Stimulated activated CD4-positive, alpha-beta T cell treated with anti-CD3 and anti-CD28 coated beads, TNF-alpha, amount 100 ng/mL, for 1 hour (primary cell): ENCODE data around the gene TRIO.

ENCODE experiments used
- DNase-seq, 3 donors: peaks; one replicate each; pipeline ENCODE4 v3.0.0-alpha.2; 2020; ENCODE audit warnings: low read depth in 3 of 3, low spot score in 1 of 3

Gene TRIO

DNA sequence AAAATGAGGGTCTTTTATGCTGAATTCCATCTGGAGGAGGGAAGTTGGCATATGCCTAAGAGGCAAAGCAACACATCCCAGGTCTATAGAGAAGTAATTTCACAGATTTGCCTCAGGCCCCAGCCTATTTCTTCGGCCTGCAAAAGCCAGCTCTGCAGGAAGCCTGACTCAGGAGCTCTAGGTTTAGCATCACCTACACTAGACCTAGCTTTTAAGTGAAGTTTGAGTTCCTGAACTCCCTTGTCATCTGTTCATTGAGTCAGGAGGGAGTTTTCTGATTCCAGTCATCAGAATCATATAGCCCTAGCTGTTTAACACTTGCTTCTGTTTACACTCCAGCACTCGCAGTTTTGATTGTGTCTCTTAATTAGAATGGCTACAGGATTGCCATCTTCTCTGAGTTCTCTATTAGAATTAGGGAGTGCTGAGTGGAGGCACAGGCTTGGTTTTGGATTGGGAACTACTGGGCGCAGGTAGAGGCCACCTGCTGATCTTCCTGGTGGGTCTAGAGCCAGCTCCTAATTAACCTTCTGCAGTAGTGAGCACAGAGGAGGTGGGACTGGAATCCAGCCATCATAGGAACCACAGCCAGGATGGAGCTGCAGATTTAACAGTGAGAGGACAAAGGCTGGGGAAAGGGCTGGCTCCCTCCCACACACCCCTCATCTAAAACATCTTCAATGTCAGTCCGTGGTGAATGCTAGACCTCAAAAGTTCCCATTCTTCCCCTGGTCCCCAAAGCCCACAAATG is 179.5 kb downstream of the TRIO start:
- no peak for DNase-seq

DNA sequence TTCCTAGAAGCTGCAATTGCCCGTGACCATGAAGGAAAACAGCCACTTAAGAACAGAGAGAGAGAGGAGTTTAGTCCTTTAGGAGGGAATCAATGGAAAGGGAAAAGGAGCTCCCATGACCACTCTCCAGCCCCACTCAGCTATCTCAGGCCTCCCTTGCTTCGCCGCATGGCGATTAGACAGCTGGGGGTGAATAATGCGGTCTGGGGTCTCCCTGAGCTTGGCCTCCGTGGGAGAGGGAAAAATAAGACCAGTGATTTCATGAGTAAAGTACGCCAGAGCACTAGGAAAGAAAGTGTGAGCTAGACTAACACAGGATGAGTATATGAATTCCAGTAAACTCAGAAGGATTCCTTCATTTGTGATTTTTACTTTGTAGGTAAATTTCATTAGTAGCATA is 180.3 kb downstream of the TRIO start:
- DNase-seq = no peak

DNA sequence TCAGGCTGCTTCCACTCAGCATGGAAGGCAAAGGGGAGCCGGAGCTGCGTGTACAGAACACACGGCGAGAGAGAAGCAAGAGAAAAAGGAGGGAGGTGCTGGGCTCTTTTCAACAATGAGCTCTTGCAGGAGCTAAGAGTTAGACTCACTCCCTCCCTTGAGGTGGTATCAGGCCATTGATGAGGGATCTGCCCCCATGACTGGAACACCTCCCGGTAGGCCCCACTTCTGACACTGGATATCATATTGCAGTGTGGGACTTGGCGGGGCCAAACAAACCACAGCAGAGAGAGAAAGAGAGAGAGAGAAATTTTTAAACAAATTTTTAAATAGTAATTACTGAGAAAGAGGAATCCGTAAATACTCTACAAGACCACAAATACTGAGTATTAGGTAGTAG is 182.2 kb downstream of the TRIO start:
- DNase-seq = no peak

DNA sequence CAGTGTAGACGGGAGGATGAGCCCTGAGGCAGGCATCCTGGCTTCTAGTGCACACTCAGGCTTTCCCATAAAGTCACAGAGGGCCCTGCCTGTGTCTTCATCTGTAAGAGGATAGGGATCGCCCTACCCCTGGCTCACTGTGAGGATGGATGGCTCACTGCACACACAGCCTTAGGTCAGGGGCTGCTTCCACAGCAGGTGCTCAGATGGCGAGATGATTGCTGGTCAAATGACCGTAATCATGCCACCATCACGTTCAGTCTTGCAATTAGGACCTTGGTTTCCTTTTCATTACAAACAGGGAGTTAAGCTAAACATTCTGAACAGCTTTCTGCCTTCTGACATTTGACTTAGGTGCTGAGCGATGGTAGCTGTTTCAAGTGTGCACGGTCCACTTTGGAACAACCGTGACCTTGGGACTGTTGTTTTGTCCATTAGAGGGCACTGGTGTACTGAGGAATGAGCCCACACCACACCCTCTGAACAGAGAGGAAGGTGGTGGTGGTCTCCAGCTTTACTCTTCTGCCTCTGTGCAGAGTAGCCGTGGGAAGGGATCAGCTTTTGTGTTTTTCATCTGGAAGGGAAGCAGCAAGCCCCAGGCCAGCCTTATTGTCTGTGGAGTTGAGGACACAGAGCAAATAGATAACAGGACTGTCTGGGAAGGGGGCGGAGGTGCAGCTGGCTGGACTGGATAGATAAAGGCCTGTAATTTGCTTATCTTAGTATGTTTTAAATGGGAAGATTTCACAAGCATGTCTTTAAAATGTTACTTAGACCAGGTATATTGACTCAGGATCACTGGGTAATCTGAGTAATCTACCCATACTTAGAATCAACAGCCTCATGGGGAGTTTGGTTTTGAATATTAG is 183.1 kb downstream of the TRIO start:
- DNase-seq = no peak

DNA sequence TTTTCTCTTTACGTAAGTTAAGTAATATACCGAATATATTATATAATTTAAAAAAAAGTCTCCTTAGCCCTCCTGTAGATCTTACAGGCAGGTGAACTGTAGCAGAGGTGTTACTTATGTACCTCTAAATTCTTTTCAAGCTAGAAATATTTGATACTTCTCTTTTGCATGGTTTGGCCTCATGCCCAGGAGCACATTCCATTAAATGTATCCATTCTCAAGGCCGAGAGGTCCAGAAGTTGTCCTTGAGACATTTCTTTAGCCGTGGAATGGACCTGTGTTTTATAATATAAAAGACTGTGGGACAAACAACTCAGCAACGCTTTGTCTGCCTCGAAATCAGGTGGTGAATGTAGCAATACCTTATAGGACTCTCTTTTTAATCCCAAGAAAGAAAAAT is 184.5 kb downstream of the TRIO start:
- no peak for DNase-seq

DNA sequence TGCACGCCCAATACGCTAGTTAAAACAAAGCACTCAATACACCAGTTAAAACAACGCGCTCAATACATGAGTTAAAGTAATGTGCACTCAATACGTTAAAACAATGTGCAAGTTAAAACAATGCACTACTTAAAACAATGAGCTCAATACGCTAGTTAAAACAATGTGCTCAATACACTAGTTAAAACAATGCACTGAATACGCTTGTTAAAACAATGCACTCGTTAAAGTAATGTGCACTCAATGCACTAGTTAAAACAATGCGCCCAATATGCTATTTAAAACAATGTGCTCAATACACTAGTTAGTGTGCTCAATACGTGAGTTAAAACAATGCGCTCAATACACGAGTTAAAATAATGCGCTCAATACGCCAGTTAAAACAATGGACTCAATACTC is 185.0 kb downstream of the TRIO start:
- DNase-seq = no peak

DNA sequence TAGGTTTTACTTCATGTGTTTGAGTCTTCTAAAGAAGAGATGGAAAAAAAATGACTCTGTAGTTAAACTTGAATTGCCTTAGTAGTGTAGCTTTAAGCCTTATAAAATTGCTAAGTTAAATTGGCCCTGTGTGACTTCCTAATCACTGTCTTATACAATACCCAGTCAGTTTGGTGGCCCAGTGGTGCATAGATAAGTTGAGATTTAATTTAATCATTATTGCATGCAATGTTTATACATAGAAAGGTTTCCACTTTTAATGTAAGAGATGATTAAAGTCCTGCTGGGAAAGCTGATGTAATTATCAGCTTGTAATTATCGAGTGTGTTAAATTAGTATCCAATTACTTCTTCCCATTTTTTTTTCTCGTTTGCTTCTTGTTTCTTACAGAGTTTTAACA is 187.1 kb downstream of the TRIO start:
- DNase-seq = no peak

DNA sequence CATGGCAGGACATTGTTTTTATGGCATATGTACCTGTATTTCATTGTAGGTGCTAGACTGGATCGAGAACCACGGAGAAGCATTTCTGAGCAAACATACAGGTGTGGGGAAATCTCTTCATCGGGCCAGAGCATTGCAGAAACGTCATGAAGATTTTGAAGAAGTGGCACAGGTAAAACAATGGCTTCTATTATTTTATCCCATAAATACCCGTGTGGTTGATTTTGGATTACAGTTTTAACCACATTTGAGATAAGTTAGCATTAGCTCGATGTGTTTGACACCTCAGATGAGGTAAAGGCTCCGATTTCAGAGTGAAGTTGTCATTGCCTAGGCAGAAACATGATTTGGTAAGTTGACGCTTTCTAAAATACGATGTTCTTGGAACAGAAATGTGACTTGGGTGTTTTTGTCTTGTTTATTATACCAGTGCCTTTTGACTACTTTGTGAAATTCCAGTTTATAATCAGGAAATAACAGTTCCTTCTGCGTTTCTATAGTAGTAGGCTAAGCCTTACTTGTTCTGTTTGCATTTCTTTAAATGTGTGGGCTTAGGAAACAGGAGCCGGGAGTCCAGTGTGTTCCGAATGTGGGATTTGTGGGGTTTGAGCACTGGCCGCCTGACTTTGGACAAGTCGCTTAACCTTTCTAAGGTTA is 187.7 kb downstream of the TRIO start:
- DNase-seq = no peak

DNA sequence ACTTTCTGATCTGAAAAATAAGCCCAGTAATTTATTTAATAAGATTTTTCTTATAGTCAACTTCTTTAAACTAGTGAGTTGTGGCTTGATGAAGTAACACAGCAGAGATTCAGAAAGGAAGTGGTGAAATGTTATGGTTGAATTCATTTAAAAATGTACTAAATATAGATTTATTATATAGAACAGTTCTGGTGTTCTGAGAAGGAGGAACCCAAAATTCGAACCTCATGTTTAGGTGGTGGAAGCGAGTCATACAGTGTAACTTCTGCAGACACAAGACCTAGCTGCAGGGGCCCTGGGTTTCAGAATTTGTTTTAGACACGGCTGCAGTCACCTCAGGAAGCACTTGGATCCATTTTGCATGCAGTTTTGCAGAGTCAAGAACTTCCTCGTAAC is 188.2 kb downstream of the TRIO start:
- no peak for DNase-seq

DNA sequence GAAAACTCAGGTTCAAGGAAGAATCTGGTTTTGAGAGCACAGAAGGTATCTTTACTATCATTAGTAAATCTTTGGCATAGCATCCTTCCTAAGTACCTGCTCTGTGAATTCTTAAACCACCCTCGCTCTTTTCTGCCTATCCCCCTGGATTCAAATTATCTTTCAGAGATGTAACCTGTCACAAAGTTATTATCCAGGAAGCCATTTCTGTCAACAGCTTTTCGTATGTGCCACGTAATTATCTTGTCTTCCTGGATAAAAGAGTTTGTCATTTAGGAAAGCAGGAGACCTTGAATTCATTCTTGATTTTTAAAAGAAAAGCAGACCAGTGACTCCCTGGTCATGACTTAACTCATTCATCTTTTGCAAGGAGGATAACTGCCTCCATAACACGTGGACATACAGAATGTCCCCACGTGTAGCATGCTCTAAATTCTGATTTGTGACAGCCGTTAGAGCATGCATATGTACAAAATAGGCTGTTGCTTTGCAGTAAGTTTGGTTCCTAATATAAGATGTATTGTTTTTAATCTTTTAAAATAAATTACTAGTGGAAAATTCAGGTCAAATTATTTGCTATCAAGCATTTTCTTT is 189.0 kb downstream of the TRIO start:
- no peak for DNase-seq

DNA sequence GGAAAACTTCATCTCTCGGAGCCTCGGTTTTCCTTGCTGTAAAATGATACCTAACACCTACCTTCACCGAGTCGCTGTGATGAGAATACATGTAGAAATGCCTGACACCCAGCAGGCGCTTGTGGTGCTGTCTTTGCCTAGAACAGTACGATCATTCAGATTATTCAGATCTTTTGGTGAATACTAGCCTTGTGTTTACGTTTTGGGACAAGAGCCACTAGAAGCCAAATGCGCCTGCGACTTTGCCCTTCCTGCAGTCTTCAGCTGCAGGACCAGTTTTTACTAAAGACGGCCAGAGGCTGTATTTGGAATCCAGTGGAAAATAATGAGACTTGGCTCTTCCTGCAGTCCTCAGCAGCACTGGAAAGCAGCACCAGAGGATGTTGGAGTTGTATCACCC is 189.6 kb downstream of the TRIO start:
- no peak for DNase-seq

DNA sequence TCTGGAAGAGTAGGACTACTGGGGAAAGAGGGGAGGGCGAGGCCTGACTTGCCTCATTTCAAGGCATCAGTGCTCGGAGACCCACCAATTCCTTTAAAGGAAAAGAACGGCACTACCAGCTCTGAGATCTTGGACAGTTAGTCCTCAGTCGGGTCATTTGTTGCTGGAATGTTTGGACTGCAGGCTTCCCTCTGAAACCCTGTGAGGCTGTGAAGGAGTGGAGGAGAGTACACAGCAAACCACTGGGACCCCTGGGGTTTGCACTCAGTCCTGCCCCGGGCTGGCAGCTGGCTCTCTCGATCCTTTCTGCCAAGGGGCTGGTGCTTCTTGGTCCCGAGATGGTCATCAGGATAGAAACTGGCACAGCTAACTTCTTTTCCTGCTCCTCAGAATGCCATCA is 194.5 kb downstream of the TRIO start:
- no peak for DNase-seq

DNA sequence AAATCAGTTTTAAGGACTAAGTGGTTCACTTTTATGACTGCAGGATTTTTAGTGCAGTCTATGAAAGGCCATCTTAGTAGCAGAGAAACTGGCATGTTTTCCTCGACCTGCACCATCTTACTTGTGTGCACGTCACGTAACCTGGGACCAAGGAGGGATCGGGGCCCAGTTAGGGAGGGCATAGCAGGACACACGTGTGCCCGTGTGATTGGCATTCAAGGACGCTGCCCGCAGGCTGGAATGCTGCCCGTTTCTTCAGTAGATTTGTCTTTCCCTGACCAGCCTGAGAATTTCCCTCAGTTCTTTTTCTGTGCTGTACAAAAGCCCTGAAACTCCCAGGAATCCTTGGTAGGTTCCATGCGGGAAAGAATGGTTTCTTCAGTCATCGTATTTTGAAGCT is 196.3 kb downstream of the TRIO start:
- DNase-seq = no peak

DNA sequence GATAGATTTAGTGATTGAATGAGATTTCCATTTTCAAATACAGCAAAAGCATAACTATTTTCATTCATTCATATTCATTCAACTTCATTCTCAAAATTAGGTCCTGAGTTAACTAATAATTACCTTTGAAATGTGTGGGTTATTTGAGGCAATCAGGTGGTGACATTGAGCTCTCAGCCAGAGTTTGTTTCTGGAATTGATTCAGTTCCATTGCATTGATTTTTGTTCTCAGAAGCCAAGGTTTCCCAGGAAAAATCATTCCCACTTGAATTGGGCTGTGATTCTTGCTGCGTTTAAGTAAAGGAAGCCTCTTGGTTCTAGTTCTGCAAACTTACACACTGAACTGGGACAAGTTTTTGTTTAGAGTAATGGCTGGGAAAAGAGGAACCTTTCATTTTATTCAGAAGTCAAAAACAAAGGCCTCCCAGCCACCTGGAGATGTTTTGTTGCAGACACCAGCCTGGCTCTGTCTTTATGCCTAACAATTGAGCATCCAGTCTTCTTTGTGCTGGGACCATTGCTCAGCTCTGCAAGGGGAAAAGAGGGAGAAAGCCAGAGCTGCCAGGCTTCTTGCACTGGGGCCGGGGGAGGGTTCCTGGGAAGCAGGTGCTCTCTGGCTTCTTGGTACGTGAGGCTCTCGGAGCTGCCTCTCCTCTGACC is 198.6 kb downstream of the TRIO start:
- DNase-seq = no peak

DNA sequence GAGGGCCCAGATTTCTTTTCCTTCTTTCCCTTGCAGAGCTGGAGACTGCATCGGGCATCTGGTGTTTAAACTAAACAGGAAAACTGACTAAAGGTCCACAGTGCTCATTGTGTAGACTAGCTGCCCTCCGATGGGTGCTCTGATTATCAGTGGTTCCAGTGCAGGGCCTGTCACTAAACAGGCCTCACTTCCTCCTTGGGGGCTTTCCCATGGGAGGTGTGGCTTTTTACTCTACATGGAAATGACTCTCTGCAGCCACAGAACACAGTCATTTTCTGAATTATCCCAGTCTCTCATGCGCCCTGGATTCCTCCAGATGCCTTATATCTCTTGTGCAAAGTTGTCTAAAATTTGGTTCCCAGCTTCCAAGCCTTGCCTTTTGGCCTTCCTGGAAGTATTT is 199.2 kb downstream of the TRIO start:
- DNase-seq = no peak

DNA sequence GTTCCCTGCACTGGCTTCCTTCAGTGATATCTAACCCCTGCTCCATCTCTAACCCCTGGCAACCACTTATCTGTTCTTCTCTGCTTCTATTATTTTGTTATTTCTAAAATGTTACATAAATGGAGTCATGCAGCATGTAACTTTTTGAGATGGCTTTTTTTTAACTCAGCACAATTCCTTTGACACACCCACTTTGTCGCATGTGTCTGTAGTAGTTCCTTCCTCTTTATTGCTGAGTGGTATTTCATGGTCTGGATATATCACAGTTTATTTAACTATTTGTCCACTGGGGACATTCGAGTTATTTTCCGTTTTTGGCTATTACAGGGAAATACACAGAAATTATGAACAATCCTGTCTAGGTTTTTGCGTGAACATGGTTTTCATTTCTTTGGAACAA is 200.2 kb downstream of the TRIO start:
- no peak for DNase-seq

DNA sequence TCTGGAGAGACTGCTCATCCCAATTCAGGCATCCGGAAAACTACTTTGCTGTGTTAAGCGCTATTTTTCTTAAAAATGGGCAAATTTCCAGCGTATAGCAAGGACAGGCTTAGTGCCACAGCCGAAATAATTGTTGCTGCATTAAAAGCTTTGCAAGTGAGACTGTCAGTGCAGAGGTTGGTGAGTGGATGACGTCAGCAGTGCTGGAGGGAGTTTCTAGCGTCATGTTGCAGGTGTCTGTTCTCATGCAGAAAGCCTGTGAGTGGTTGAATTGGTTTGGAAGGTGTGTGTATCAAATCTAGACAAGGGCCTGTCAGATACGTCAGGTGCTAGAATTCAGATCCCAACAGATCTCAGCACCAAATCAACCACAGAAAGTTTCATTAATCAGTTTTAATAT is 204.4 kb downstream of the TRIO start:
- DNase-seq = no peak

DNA sequence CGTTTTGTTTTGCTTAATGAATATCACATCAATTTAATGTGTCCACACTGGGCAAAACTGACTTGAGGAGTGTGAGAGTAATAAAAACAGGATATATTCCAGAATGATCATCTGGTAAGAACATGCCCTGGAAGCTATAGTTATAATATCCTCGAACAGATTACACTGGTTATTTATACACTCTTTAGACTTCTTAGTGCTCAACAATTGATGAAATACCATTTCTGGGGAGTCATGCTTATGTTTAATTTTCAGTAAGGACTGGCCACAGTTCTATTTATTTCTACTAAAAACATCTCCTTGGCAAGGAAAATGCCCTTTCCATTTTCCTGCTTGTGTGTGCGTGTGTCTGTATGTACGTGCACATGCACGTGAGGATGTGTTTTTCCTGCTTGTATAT is 205.0 kb downstream of the TRIO start:
- DNase-seq = no peak

DNA sequence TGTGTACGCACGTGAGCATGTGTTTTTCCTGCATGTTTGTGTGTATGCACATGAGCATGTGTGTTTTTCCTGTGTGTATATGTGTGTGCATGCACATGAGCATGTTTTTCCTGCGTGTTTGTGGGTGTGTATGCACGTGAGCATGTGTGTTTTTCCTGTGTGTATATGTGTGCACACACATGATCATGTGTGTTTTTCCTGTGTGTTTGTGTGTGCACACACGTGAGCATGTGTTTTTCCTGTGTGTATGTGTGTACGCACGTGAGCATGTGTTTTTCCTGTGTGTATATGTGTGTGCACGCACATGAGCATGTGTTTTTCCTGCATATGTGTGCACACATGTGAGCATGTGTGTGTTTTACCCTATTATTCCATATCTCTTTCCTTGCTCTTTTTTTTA is 205.9 kb downstream of the TRIO start:
- no peak for DNase-seq

DNA sequence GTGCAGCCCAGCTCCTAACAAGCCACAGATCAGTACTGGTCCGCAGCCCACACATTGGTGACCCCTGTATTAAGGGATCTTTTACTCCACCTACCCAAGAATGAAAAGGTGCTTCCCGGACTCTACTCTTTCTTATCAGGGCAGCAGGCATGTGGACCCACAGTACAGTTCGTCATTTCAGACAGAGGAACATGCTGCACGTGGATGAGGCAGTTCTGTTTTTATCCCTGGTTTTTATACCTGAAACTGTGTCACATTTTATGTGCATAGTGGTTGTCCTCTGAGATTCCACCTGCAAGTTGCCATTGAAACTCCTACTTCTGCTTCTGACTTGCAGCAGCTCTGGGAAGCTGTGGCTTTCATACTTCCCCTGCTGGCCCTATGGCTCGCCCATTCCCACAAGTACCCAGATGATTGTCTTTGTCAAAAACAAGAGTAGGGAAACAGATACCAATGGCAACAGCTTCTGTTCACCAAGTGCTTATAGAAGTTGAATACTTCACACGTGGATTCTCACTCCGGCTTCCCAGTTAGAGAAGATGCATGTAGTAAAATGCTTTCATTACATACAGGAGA is 208.0 kb downstream of the TRIO start:
- no peak for DNase-seq
